Nucleus accumbens (tissue), 56 donors: ENCODE results near the gene VPS26A.
"Not testable (repeated sequence)": the region's sequence is repeated elsewhere in the genome, so short reads cannot be mapped to it uniquely, and the experiment has no call there.

Experiments used
- DNase-seq, 56 donors: peaks; one replicate each; lab custom pipeline; 2025; lab: John Stamatoyannopoulos, UW

VPS26A gene

DNA sequence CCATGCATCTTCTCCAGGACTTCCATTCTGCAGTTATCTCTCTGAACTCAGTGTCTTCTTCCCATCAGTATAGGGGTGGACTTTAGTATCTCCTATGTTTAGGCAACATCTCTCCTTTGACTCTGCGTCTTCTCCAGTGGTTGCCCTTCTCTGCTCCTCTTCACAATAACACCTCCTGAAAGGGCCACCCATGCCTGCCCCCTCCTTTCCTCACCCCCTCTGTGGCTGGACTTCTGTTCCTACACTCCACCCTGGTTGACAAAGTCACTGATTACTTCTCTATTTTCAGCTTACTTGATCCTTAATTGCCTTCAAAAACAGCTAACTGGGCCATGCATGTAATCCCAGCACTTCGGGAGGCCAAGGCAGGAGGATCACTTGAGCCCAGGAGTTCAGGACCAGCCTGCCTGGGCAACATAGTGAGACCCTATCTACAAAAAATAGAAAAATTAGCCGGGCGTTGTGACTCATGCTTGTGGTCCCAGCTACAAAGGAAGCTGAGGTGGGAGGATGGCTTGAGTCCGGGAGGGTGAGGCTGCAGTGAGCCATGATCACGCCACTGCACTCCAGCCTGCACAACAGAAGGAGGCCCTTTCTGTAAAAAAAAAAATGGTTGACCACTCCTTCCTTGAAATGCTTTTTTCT is 22.4 kb upstream of the VPS26A start:
- DNase-seq: no peak

DNA sequence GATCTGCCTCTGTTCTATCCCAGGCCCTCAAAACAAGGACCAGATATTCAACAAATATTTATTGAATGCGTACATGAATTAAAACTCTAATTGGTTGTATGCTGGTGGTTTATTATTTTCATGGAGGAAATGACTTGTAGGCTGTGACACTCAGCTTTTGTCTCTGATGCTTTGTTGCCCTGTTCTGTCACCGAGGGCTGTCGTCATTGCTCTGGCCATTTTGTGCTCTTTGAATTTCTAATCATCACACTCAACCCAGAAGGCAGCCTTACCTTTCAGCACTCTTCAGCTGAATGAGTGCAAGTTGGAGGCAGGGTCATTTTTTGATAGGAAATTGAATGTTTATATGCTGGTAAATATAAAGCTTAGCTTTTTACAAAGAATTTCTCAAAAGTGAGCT is 21.5 kb upstream of the VPS26A start:
- DNase-seq: no peak

DNA sequence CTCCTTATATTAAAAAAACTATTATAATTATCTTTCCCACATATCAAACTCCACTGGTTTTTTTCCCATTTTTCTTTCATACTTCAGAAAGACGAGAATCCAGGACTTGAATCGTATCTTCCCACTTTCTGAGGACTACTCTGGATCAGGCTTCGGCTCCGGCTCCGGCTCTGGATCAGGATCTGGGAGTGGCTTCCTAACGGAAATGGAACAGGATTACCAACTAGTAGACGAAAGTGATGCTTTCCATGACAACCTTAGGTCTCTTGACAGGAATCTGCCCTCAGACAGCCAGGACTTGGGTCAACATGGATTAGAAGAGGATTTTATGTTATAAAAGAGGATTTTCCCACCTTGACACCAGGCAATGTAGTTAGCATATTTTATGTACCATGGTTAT is 20.2 kb upstream of the VPS26A start:
- no peak for DNase-seq

DNA sequence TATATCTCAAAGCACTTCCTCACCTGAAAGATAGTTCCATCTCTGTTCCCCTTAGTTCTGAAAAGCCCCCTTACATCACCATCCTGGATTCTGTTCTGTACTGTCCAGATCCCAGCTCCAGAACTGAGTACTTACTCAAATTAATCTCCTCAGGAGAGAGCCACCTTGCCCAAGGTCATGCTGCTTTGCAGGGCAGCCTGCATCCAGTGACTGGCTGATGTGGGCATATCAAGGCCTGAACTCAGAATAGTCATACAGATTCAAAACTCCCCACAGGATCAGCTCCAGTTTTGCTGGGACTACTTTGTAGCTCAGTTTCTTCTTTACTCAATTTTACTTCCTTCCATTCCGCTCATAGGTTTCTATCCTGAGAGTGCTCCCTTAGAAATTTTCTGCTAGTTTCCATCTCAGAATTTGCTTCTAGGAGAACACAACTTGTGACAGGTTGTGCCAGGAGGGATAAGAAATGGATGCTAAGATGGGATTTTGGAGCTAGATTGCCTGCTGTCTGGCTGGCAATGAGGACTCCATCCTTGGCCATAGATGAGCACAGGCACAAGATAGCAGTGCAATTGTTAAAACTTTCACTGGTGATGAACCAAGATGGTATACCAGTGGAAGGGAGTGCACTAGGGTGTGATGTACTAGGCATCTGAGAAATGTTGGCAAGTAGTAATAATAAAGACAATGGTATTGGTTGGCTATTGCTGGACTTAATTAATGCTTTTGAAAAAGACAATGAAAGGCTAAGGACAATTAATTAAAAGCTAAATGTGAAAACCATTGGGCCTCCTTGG is 18.8 kb upstream of the VPS26A start:
- DNase-seq: no peak

DNA sequence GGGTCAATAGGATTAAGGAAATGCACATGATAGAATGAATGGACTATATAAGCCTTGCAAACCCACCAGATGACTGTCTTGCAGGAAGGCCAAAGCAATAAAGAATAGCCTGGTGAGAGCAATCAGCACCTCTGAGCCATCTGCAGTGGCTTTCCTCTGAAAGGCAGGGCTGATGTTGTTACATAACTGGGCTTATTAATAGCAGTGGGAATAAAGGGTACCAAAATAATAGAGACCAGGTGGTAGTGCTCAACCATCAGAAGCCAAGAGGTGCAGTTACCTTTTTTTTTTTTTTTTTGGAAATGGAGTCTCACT is 16.8 kb upstream of the VPS26A start:
- no peak for DNase-seq

DNA sequence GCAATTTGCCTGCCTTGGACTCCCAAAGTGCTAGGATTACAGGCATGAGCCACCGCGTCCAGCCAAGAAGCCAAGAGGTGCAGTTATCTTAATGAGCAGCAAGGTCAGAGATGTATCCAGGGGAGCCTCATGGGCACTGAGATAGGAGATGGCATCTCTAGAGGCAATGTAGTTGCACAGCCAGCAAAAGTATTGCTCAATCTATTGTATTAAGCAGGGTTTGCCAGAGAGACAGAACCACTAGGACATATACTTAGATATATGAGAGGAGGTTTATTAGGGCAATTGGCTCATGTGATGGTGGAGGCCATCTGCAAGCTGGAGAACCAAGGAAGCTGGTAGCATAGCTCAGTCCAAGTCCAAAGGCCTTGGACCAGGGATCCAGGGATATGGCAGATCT is 16.3 kb upstream of the VPS26A start:
- DNase-seq: no peak

DNA sequence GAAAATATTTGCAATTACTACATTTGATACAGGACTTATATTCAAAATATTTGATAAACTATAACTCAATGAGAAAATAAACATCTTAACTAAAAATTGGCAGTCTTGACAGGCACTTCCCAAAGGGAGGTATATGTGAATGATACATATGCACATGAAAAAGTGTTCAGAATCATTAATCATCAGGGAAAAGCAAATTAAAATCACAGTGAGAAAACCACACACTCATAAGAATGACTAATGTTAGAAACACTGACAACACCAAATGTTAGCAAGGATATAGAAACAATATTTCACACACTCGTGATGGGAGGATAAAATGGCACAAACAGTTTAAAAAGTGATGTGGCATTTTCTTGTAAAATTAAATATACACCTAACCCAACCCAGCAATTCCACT is 4.1 kb upstream of the VPS26A start:
- DNase-seq: no peak

DNA sequence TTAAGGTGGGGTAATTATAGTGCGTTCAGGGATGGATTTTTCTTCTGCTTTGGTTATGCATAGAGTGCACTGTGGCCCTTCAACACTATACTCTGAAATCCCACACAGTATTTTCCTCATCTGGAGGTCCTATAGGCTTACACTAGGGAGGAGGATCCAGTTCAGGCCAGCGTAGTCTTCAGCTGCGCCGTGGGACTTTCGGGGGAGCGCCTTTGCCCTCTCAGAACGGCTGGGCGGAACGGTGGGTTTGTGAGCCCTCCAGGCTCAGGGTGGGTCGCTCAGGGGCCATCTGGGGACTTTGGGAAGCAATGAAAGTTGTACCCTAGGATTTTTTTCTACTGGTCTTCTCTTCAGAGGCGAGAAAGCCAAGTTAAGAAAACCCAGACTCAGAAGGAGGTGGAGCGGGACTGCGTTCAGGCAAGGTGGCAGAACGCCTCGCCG is 652 bp upstream of the VPS26A start:
- DNase-seq: peak in 3 of 56 donors; percentile 58 to 66 (median 58)

DNA sequence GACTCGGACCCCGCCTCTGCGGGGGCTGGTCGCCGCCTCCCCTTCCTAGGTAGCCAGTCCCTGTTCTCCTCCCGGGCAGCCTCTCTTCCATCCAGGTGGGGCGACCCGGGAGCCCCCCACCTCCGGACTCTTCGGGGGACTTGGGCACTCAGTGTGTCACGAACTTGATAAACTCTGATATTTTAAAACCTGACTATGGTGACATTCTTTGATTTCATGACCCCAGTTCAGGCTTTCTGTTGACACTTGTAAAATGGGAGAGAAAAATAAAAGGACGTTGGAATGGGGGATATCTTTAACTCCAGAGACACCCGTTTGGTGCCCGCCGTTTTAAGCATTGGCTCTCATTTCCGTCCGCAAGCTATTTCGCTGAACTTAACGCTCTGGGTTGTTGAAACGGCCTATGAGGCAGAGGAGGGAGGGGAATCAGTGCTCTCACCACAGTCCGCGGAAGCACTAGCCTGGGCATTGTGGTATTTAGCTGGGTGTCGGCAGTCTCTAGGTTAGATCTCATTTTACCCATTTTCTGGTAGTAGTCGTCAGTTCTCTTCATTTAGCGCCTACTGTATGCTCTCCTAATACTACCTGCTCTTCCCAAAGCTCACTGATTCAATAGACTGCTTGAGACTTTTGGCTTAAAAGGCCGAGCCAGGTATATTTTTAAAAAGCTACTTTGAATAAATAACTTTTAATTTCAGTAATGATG is 738 bp downstream of the VPS26A start:
- DNase-seq: peak in 24 of 56 donors; percentile 5 to 73 (median 17)

DNA sequence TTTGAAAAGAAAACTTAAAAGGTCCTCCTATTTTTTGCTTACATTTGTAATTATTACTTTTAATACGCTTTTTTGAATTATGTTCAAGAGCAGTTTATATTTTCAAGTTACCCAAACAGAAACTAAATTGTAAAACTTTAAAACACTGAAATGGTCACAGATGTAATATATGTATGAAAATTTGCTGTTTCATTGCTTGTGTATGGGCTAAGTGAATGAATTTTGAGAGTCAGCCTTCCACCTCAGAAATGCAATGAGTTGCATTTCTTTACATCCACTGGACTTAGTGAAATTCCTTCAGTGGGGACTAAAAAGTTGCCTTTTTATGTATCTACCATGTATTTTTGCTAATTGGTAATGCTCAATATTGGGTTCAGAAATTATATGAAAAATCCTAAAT is 1.6 kb downstream of the VPS26A start:
- DNase-seq: no peak

DNA sequence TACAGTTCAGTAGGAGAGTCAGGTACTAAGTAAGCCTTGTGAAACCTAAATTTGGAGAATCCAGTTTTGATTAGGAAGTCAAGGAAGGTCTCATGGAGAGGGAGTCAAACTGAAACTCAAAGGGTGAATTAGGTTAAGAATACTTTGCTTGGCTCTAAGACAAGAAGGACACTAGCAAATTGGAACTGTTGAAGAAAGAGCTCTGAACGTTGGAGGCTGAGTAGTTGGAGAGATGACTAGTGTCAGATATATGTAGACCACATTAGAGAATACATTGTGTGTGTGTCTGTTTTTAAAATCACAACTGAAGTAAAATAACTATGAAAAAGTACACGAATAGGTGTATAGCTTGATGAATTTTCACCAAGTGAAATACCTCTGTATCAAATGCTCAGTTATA is 6.3 kb downstream of the VPS26A start:
- DNase-seq: no peak

DNA sequence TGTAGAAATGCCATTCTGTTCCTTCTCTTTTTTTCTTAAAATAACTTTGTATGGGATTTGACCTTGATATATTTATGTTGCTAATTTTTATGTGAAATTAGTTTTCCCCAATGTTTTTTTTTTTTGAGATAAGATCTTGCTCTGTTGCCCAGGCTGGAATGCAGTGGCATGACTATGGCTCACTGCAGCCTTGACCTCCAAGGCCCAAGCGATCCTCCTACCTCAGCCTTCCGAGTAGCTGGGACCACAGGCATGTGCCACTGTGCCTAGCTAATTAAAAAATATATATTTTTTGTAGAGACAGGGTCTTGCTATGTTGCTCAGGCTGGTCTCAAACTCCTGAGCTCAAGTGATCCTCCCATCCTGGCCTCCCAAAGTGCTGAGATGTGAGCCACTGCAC is 16.0 kb downstream of the VPS26A start:
- no peak for DNase-seq

DNA sequence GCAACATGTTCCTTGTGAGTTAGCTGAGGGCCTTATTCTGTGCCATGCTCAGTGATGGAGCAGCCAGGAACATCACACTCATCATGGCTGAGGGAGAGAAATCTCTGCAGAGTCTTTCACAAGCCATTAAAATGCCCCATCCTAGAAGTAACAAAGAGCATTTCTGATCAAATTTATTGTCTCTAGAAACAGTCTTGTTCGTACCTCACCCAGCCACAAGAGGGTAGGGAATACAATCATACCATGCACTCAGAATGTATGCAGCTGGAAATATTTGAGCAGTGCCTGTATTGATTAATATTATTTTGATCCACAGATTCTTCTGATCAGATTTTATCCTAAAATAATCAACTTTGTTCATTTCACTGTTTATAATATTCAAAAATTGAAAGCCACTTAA is 17.3 kb downstream of the VPS26A start:
- DNase-seq: no peak

DNA sequence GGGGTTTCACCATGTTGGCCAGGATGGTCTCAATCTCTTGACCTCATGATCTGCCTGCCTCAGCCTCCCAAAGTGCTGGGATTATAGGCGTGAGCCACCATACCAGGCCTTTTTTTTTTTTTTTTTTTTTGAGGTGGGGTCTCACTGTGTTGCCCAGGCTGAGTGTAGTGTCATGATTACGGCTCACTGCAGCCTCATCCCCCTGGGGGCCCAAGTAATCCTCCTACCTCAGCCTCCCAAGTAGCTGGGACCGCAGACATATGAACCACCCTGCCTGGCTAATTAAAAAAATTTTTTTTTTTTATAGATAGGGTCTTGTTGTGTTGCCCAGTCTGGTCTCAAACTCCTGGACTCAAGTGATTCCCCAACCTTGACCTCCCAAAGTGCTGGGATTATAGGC is 18.1 kb downstream of the VPS26A start:
- DNase-seq: not testable (repeated sequence)

DNA sequence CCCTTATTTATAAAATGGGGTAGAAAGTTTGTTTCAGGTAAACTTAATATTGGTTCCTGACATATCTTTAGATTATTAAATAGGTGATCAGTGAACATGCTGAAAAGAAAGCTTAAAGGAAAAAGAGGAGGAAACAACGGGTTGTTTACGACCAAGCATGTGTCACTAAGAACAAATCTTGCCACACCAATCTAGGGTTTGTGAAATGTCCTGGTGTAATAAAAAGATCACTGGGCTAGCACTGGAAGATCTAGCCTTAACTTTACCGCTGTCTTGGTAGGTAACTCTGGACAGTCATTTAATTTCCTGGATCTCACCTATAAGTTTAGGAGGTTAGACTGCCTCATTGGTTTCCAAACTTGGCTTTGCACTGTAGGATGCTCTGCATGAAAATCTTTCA is 19.0 kb downstream of the VPS26A start:
- no peak for DNase-seq

DNA sequence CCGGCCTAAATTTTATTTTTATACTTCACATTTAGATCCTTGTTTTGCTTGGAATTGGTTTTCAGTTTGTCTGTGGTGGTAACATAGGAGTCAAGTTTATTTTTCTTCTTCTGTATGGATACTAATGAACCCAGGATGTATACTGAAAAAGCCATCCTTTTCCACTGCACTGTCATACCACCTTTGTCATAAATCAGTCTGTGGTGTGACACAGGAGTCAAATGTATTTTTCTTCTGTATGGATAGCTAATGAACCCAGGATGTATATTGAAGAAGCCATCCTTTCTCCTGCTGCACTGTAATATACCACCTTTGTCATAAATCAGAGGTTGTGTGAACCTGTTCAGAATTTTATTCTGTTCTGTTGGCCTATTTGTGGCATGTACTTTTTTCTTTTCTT is 21.4 kb downstream of the VPS26A start:
- DNase-seq: no peak

DNA sequence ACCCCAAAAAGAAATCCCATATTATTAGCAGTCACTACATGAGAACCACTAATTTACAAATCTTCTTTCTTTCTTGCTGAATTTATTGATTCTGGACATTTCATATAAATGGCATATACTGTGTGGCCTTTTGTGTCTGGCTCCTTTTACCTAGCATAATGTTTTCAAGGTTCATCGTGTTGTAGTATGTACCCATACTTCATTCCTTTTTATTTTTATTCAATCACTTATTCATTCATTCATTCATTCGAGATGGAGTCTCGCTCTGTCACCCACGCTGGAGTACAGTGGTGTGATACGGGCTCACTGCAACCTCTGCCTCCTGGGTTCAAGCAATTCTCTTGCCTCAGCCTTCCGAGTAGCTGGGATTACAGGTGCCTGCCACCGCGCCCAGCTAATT is 21.9 kb downstream of the VPS26A start:
- no peak for DNase-seq

DNA sequence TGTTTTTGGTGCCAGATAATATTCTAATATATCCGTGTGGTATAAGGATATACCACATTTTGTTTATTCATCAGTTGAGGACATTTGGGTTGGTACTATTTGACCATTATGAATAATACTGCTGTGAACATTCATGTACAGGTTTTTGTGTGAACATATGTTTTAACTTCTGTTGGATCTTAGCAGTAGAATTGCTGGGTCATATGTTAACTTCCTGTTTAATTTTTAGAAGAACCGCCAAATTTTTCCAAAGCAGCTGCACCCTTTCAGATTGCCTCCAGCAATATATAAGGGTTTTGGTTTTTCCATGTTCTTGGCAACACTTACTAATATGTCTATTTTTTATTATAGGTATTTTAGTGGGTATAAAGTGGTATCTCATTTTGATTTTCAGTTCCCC is 22.8 kb downstream of the VPS26A start:
- DNase-seq: no peak

DNA sequence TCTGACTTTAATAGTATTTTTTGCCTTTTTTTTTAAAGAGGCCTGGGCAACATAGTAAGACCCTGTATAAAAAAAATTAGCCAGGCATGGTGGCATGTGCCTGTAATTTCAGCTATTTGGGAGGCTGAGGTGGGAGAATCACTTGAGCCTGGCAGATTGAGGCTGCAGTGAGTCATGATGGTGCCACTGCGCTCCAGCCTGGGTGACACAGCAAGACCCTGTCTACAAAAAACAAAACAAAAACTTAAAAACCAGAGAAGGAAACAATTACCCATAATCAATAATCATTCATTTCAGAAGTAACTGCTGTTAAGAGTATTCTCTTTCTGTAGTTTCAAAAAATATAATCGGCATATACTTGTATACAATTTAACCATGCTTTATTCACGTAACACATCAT is 28.0 kb downstream of the VPS26A start:
- DNase-seq: no peak

DNA sequence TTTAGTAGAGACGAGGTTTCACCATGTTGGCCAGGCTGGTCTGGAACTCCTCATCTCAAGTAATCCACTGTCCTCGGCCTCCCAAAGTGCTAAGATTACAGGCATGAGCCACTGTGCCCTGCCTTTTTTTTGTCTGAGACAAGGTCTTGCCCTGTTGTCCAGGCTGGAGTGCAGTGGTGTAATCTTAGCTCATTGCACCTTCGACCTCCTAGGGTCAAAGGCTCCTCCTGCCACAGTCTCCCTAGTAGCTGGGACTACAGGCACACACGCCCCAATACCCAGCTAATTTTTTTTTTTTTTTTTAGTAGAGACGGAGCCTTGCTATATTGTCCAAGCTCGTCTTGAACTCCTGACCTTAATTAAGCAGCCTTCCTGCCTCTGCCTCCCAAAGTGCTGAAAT is 29.2 kb downstream of the VPS26A start:
- no peak for DNase-seq

DNA sequence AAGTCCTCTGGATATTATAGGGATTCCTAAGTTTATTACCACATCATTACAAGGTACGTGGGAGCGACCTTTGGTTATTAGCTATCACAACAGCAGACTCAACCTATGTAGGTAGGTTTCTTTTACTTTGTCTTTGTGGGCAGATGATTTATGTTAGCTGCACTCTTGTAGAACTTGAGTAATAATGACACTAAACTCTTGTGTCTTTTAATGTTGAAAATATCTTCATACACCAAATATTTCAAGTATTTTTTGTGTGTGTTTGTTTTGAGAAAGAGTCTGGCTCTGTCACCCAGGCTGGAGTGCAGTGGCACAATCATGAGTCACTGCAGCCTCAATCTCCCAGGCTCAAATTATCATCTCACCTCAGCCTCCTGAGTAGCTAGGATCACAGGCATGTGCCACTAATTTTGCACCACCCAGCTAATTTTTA is 36.8 kb downstream of the VPS26A start:
- no peak for DNase-seq

DNA sequence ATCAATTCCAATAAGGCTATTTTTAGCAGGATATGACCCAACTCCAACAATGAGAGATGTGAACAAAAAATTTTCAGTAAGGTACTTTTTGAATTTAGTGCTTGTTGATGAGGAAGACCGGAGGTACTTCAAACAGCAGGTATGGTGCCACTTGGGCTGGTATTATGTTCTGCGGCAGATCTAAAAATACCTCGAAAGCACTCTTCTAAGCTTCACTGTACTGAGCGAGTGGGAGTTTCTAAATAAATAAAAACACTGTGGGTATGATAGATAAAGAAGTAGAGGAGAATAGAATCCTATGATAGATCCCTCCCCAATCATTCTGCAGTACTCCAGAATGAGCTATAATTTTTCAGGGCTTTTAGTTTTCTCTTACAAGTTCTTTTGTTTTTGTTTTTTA is 44.5 kb downstream of the VPS26A start:
- DNase-seq: no peak
